ENCODE results near the gene ARHGAP8.

GRCh38 chr22:44898236-44898635 lies 145.9 kb downstream of the ARHGAP8 start:
- TF ChIP-seq CTCF (conservative IDR thresholded peaks at IDR 0.05; ENCODE audit: low read depth in 2 of 2) (no peak), REST (IDR thresholded peaks at IDR 0.05; ENCODE audit: unreplicated experiment) (no peak), POLR2AphosphoS5 (IDR thresholded peaks at IDR 0.05; ENCODE audit: low read depth) (no peak), EZH2 (IDR thresholded peaks at IDR 0.05; ENCODE audit: low read depth, unreplicated experiment) (no peak), CREB1 (CRISPR knock-in tag; IDR thresholded peaks at IDR 0.05; ENCODE audit: low read depth) (no peak), ZNF114 (CRISPR knock-in tag; IDR thresholded peaks at IDR 0.05) (no peak), EZH2phosphoT487 (IDR thresholded peaks at IDR 0.05; ENCODE audit: unreplicated experiment) (no peak), ZNF331 (CRISPR knock-in tag; IDR thresholded peaks at IDR 0.05; ENCODE audit: low read depth) (no peak), ETS1 (IDR thresholded peaks at IDR 0.05) (no peak), STAT1 (IDR thresholded peaks at IDR 0.05; ENCODE audit: unreplicated experiment) (no peak)
